Mesenchymal stem cell (in vitro differentiated cells and primary cell): ENCODE results near the gene NET1.

Experiments used
- DNase-seq: peaks from one replicate; pipeline ENCODE4 v3.0.0-alpha.2; 2013
- H2AFZ ChIP-seq: one replicate; pipeline ENCODE4 v1.6.1; 2013; ENCODE audit warnings: low read depth, mild to moderate bottlenecking, control low read depth, inconsistent platforms, low read length, moderate library complexity
- H2AK5ac ChIP-seq: 2 replicates; pipeline ENCODE4 v1.6.1; 2013; ENCODE audit warnings: low read length, moderate library complexity, mild to moderate bottlenecking, inconsistent platforms; ENCODE audit not compliant: severe bottlenecking
- H2BK120ac ChIP-seq: one replicate; pipeline ENCODE4 v1.6.1; 2013; ENCODE audit warnings: low read depth, mild to moderate bottlenecking, inconsistent platforms, low read length, moderate library complexity
- H2BK12ac ChIP-seq, 2 experiments: one replicate each; pipeline ENCODE4 v1.6.1; 2013; ENCODE audit warnings: inconsistent platforms in 2 of 2, low read length in 2 of 2, mild to moderate bottlenecking in 2 of 2, moderate library complexity in 2 of 2, control low read depth in 1 of 2
- H2BK15ac ChIP-seq: one replicate; pipeline ENCODE4 v1.6.1; 2013; ENCODE audit warnings: mild to moderate bottlenecking, low read depth, inconsistent platforms; ENCODE audit not compliant: poor library complexity, severe bottlenecking
- H2BK5ac ChIP-seq: 2 replicates; pipeline ENCODE4 v1.6.1; 2013; ENCODE audit warnings: low read depth, mild to moderate bottlenecking, low read length, control low read depth, inconsistent platforms; ENCODE audit not compliant: poor library complexity, severe bottlenecking
- H3K14ac ChIP-seq, 2 experiments: one replicate each; pipeline ENCODE4 v1.6.1; 2013; ENCODE audit warnings: inconsistent platforms in 2 of 2, low read length in 2 of 2, control low read depth in 1 of 2, mild to moderate bottlenecking in 1 of 2, moderate library complexity in 1 of 2
- H3K18ac ChIP-seq, 2 experiments: one replicate each; pipeline ENCODE4 v1.6.1; 2013; ENCODE audit warnings: inconsistent platforms in 2 of 2, low read length in 2 of 2, control low read depth in 1 of 2, low read depth in 1 of 2, mild to moderate bottlenecking in 1 of 2
- H3K23ac ChIP-seq, 2 experiments: one replicate each; pipeline ENCODE4 v1.6.1; 2013; ENCODE audit warnings: inconsistent platforms in 2 of 2, low read length in 2 of 2, mild to moderate bottlenecking in 2 of 2, moderate library complexity in 2 of 2, control low read depth in 1 of 2
- H3K27ac ChIP-seq: 2 replicates; pipeline ENCODE4 v1.5.1; 2013; ENCODE audit warnings: mild to moderate bottlenecking, moderate library complexity, low read length, control low read depth, inconsistent platforms; ENCODE audit not compliant: poor library complexity, severe bottlenecking
- H3K27me3 ChIP-seq, 2 experiments: 2 replicates each; pipeline versions ENCODE4 v1.6.1 to v1.7.0; 2013; ENCODE audit warnings: low read length in 2 of 2, mild to moderate bottlenecking in 2 of 2, moderate library complexity in 2 of 2, control low read depth in 1 of 2, inconsistent platforms in 1 of 2; ENCODE audit not compliant: control insufficient read depth in 1 of 2, insufficient read depth in 1 of 2
- H3K36me3 ChIP-seq, 2 experiments: 2 replicates each; pipeline versions ENCODE4 v1.6.1 to v1.7.0; 2013; ENCODE audit warnings: low read length in 2 of 2, control low read depth in 1 of 2, inconsistent platforms in 1 of 2, low read depth in 1 of 2, mild to moderate bottlenecking in 1 of 2; ENCODE audit not compliant: insufficient read depth in 2 of 2, control insufficient read depth in 1 of 2
- H3K4ac ChIP-seq, 2 experiments: one replicate each; pipeline ENCODE4 v1.6.1; 2013; ENCODE audit warnings: inconsistent platforms in 2 of 2, low read length in 2 of 2, mild to moderate bottlenecking in 2 of 2, moderate library complexity in 2 of 2, control low read depth in 1 of 2, low read depth in 1 of 2
- H3K4me1 ChIP-seq: 2 replicates; pipeline ENCODE4 v1.6.1; 2013; ENCODE audit warnings: low read depth, low read length, control low read depth; ENCODE audit not compliant: control insufficient read depth, insufficient read depth
- H3K4me2 ChIP-seq: 2 replicates; pipeline ENCODE4 v1.6.1; 2013; ENCODE audit warnings: low read length, mild to moderate bottlenecking, inconsistent platforms; ENCODE audit not compliant: poor library complexity, severe bottlenecking
- H3K4me3 ChIP-seq, 2 experiments: 2 replicates each; pipeline versions ENCODE4 v1.5.1 to v1.7.0; 2013; ENCODE audit warnings: low read length in 2 of 2, mild to moderate bottlenecking in 2 of 2, control low read depth in 1 of 2, low read depth in 1 of 2; ENCODE audit not compliant: insufficient read depth in 1 of 2
- H3K79me1 ChIP-seq: replicated peaks from 2 replicates; pipeline ENCODE4 v1.6.1; 2013; ENCODE audit warnings: mild to moderate bottlenecking, control low read depth, low read length, inconsistent platforms; ENCODE audit not compliant: poor library complexity, severe bottlenecking
- H3K9ac ChIP-seq: 2 replicates; pipeline ENCODE4 v1.7.0; 2013; ENCODE audit warnings: mild to moderate bottlenecking, low read length, moderate library complexity
- H3K9me3 ChIP-seq: 2 replicates; pipeline ENCODE4 v1.7.0; 2013; ENCODE audit warnings: mild to moderate bottlenecking, low read length; ENCODE audit not compliant: control insufficient read depth
- H4K8ac ChIP-seq: one replicate; pipeline ENCODE4 v1.6.1; 2013; ENCODE audit warnings: inconsistent platforms, mild to moderate bottlenecking, low read length, moderate library complexity
- H4K91ac ChIP-seq: one replicate; pipeline ENCODE4 v1.6.1; 2013; ENCODE audit warnings: mild to moderate bottlenecking, low read length, inconsistent platforms
- WGBS: methylation state at CpG from one replicate; pipeline ENCODE4 v1.1.7; 2013; ENCODE audit warnings: mixed read lengths; 5-methylcytosine and 5-hydroxymethylcytosine counted together

The NET1 gene

DNA sequence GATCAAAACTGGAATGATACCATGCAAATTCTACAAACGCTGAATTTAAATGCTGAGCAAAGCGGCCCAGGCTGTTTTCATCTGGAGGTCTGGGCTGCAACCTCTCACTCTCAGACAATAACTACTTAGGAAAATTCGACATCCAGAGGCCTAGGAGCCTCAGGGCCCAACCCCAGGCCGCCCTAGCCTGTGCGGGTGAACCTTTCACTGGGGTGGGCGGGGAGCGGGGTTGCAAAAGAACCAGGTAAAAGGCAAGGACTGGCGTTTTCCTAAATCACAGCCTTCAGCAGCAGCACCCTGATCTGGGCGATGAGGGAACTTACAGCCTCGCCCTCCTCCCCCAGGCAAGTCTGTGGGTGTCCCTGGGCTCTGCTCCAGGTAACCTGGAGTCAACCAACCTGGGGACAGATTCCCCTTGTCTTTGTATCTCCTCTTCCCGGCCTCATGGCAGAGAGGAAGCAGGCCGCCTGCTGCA lies 53.7 kb downstream of the NET1 start:
- no peak overlapping the region for H4K91ac ChIP-seq
- peak overlapping the region; percentile 97 for H4K8ac ChIP-seq
- DNase-seq, result no peak
- H3K9me3 ChIP-seq, result peaks cover 10% of the 10 kb centered on the region
- no peaks in the 10 kb centered on the region for H3K79me1 ChIP-seq
- H3K36me3 ChIP-seq, result no peaks in the 10 kb centered on the region
- WGBS, result 61% methylated on average over 12 of the region's 12 CpGs
- peak overlapping the region; percentile 45 to 86 for H3K18ac ChIP-seq
- H3K4me2 ChIP-seq, result no peak overlapping the region
- H3K4me1 ChIP-seq, result peaks cover 22% of the 10 kb centered on the region
- peak overlapping the region in 1 of 2 experiments; percentile 80 for H3K14ac ChIP-seq
- peak overlapping the region; percentile 64 for H2BK120ac ChIP-seq
- H2BK15ac ChIP-seq, result no peak overlapping the region
- no peaks in the 10 kb centered on the region for H3K27me3 ChIP-seq
- no peak overlapping the region for H2AK5ac ChIP-seq
- no peak overlapping the region for H3K27ac ChIP-seq
- H2AFZ ChIP-seq, result no peak overlapping the region
- H2BK12ac ChIP-seq, result peak overlapping the region in 1 of 2 experiments; percentile 69
- H3K23ac ChIP-seq, result no peak overlapping the region
- H3K4me3 ChIP-seq, result no peak overlapping the region
- peak overlapping the region; percentile 12 for H3K9ac ChIP-seq
- H3K4ac ChIP-seq, result peak overlapping the region in 1 of 2 experiments; percentile 63
- no peak overlapping the region for H2BK5ac ChIP-seq

DNA sequence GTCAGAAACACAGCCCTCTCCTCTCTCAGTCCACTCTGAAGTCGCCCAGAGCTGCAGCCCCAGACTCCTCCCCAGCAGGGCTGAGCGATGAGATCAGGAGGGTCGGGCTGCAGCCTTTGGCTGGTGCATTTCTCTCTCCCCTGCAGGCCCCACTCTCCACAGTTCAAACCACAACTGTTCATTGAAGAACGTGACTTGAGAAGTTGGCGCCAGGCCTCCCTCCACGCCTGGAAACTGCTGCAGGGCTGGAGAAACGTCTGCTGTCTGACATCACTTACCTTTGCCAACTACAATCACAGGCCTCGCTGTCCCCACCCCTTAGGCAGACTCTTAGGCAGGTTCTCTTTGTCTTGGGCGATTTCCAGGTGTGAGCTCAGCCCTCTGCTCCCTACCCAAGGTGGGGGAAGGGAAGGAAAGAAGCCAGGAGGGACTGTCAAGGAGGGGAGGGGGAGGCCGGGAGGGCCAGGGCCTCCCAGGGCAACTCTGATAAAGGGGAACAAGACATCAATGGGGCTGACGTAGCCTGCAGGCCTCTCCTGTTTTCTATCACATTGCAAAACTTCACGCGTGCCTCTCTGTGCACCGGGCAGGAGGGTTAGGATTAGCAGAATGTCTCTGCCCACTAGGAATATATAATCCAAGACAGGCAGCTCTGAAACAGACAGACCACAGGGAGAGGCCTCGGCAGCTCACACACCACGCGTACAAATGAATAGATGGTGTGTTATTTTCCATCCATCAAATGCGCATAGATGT lies 54.3 kb downstream of the NET1 start:
- Histone ChIP-seq H4K91ac (no peak overlapping the region), H3K36me3 (no peaks in the 10 kb centered on the region), H3K27me3 (no peaks in the 10 kb centered on the region), H3K18ac (no peak overlapping the region), H2BK5ac (no peak overlapping the region), H3K14ac (no peak overlapping the region), H2AK5ac (peak overlapping the region; percentile 18), H2AFZ (peak overlapping the region; percentile 66), H2BK15ac (no peak overlapping the region), H2BK12ac (no peak overlapping the region), H3K4me2 (no peak overlapping the region), H2BK120ac (no peak overlapping the region), H3K4ac (no peak overlapping the region), H3K79me1 (no peaks in the 10 kb centered on the region), H3K27ac (no peak overlapping the region), H3K4me3 (no peak overlapping the region), H3K23ac (no peak overlapping the region), H3K9ac (peak overlapping the region; percentile 12), H3K4me1 (peaks cover 22% of the 10 kb centered on the region), H3K9me3 (peaks cover 10% of the 10 kb centered on the region), H4K8ac (peak overlapping the region; percentile 97)
- 55% methylated on average over 18 of the region's 18 CpGs for WGBS
- peak; percentile 73 for DNase-seq

DNA sequence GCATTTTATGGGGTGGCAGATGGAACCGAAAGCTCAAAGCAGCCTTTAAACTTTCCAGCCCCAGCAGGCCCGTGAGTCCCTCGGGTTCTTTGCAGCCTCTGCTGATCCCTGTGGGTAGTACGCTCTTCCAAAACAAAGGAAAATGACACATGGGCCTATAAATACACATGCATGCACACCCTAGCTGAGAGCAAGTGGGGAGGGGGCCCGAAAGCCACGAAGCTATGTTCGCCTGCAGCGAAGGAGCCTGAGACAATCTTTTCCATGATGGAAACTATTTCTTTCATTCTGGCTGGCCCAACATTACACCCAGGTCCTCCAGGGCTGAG lies 54.8 kb downstream of the NET1 start:
- no peak overlapping the region for H2AFZ ChIP-seq
- peaks cover 10% of the 10 kb centered on the region for H3K9me3 ChIP-seq
- no peak overlapping the region for H3K27ac ChIP-seq
- no peaks in the 10 kb centered on the region for H3K27me3 ChIP-seq
- H2BK5ac ChIP-seq, result no peak overlapping the region
- H2BK15ac ChIP-seq, result no peak overlapping the region
- WGBS, result 73% methylated on average over 8 of the region's 8 CpGs
- no peak overlapping the region for H3K4ac ChIP-seq
- no peak overlapping the region for H3K23ac ChIP-seq
- no peak overlapping the region for H3K9ac ChIP-seq
- no peak overlapping the region for H2AK5ac ChIP-seq
- DNase-seq, result peak; percentile 11
- no peak overlapping the region for H2BK12ac ChIP-seq
- no peak overlapping the region for H4K8ac ChIP-seq
- H3K4me3 ChIP-seq, result no peak overlapping the region
- no peaks in the 10 kb centered on the region for H3K79me1 ChIP-seq
- H3K36me3 ChIP-seq, result no peaks in the 10 kb centered on the region
- no peak overlapping the region for H3K14ac ChIP-seq
- no peak overlapping the region for H3K18ac ChIP-seq
- no peak overlapping the region for H4K91ac ChIP-seq
- peaks cover 22% of the 10 kb centered on the region for H3K4me1 ChIP-seq
- no peak overlapping the region for H2BK120ac ChIP-seq
- no peak overlapping the region for H3K4me2 ChIP-seq

DNA sequence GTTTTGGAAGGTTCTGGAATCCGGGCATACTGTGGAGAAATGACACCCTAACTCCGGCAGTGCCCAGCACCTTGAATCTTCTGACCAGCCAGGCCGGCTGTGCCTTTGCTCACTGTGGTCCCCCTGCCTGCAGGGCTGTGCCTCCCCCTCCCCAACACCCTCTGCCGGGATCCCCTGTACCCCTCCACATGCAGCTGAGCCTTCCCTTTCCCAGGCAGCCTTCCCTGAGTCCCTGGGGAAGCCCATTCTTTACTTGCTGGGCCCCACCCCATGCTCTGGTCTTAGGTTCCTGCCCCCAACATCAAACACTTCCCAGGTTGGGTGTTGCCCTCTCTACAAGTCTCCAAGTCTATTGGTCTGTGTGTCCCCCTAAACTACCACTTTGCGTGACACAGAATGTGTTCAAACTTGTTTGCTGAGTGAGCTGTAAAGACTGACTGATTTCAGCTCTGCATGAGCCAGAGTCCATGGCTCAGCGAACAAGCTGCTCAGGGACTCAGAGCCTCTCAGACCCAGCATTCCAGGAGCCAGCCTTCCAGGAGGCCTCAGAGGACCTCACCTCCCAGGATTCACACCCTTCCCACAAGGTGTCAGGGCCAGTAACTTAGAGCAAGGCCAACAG lies 55.4 kb downstream of the NET1 start:
- peak overlapping the region; percentile 28 for H3K27ac ChIP-seq
- peaks cover 18% of the 10 kb centered on the region for H3K4me1 ChIP-seq
- H3K4ac ChIP-seq, result no peak overlapping the region
- WGBS, result 98% methylated on average over 6 of the region's 6 CpGs
- H3K9me3 ChIP-seq, result peaks cover 10% of the 10 kb centered on the region
- no peak overlapping the region for H3K4me2 ChIP-seq
- peak overlapping the region; percentile 34 for H2BK5ac ChIP-seq
- no peak overlapping the region for H2AFZ ChIP-seq
- no peak overlapping the region for H3K4me3 ChIP-seq
- H3K79me1 ChIP-seq, result no peaks in the 10 kb centered on the region
- peak overlapping the region in 1 of 2 experiments; percentile 47 for H3K14ac ChIP-seq
- H2BK120ac ChIP-seq, result no peak overlapping the region
- H2AK5ac ChIP-seq, result peak overlapping the region; percentile 32
- H4K91ac ChIP-seq, result peak overlapping the region; percentile 37
- H2BK12ac ChIP-seq, result peak overlapping the region in 1 of 2 experiments; percentile 24
- no peaks in the 10 kb centered on the region for H3K27me3 ChIP-seq
- no peak overlapping the region for H3K18ac ChIP-seq
- DNase-seq, result no peak
- peak overlapping the region; percentile 24 for H4K8ac ChIP-seq
- H3K9ac ChIP-seq, result no peak overlapping the region
- H2BK15ac ChIP-seq, result no peak overlapping the region
- H3K23ac ChIP-seq, result no peak overlapping the region
- no peaks in the 10 kb centered on the region for H3K36me3 ChIP-seq
